H9 (cell line): ENCODE measurements around the gene CYTIP. TPM values are rescaled to one million over a fixed set of nuclear protein-coding genes. Genes with fewer than 3 reads are reported as not detected.

Experiments used
- DNase-seq: peaks from one replicate; pipeline ENCODE4 v3.0.0-alpha.2; 2017
- H2AFZ ChIP-seq: one replicate; pipeline ENCODE4 v1.6.1; 2013; ENCODE audit warnings: mild to moderate bottlenecking, low read length, control low read depth, moderate library complexity
- H2AK5ac ChIP-seq: 2 replicates; pipeline ENCODE4 v1.6.1; 2013; ENCODE audit warnings: low read length, control low read depth, mixed read lengths; ENCODE audit not compliant: insufficient read length
- H2BK120ac ChIP-seq: one replicate; pipeline ENCODE4 v1.6.1; 2013; ENCODE audit warnings: low read depth, mild to moderate bottlenecking, low read length, control low read depth, inconsistent platforms; ENCODE audit not compliant: poor library complexity, severe bottlenecking
- H2BK12ac ChIP-seq: 2 replicates; pipeline ENCODE4 v1.6.1; 2013; ENCODE audit warnings: low read length, control low read depth, mixed read lengths, low read depth; ENCODE audit not compliant: insufficient read length
- H2BK15ac ChIP-seq: 2 replicates; pipeline ENCODE4 v1.6.1; 2013; ENCODE audit warnings: low read depth, low read length, control low read depth
- H2BK20ac ChIP-seq: one replicate; pipeline ENCODE4 v1.6.1; 2013; ENCODE audit warnings: low read depth, mild to moderate bottlenecking, low read length, control low read depth, inconsistent platforms; ENCODE audit not compliant: poor library complexity, severe bottlenecking
- H2BK5ac ChIP-seq: 2 replicates; pipeline ENCODE4 v1.6.1; 2013; ENCODE audit warnings: low read length, control low read depth, mixed read lengths; ENCODE audit not compliant: insufficient read length
- H3K14ac ChIP-seq: 2 replicates; pipeline ENCODE4 v1.6.1; 2013; ENCODE audit warnings: low read length, control low read depth; ENCODE audit not compliant: insufficient read depth
- H3K18ac ChIP-seq: 2 replicates; pipeline ENCODE4 v1.6.1; 2013; ENCODE audit warnings: low read depth, mild to moderate bottlenecking, mixed read lengths, low read length, control low read depth; ENCODE audit not compliant: insufficient read length
- H3K23ac ChIP-seq: 2 replicates; pipeline ENCODE4 v1.6.1; 2013; ENCODE audit warnings: low read length, control low read depth, mixed read lengths, low read depth; ENCODE audit not compliant: insufficient read length
- H3K23me2 ChIP-seq: 2 replicates; pipeline ENCODE4 v1.6.1; 2013; ENCODE audit warnings: low read depth, mild to moderate bottlenecking, mixed read lengths, low read length, control low read depth; ENCODE audit not compliant: insufficient read length, poor library complexity, severe bottlenecking
- H3K27ac ChIP-seq: 2 replicates; pipeline ENCODE4 v1.5.1; 2013; ENCODE audit warnings: low read length, control low read depth, mixed read lengths, low read depth; ENCODE audit not compliant: insufficient read length
- H3K27me3 ChIP-seq: 2 replicates; pipeline ENCODE4 v1.6.1; 2013; ENCODE audit warnings: low read length, control low read depth, inconsistent platforms; ENCODE audit not compliant: insufficient read depth
- H3K4ac ChIP-seq: 2 replicates; pipeline ENCODE4 v1.6.1; 2013; ENCODE audit warnings: low read depth, mild to moderate bottlenecking, control low read depth, inconsistent platforms, low read length, moderate library complexity
- H3K4me1 ChIP-seq: 2 replicates; pipeline ENCODE4 v1.6.1; 2013; ENCODE audit warnings: low read length, control low read depth, inconsistent platforms; ENCODE audit not compliant: insufficient read depth
- H3K4me2 ChIP-seq: 2 replicates; pipeline ENCODE4 v1.6.1; 2013; ENCODE audit warnings: low read length, control low read depth, mixed read lengths; ENCODE audit not compliant: insufficient read length, insufficient read depth
- H3K56ac ChIP-seq: 2 replicates; pipeline ENCODE4 v1.6.1; 2013; ENCODE audit warnings: low read depth, mild to moderate bottlenecking, mixed read lengths, low read length, control low read depth; ENCODE audit not compliant: insufficient read length
- H3K79me1 ChIP-seq: 2 replicates; pipeline ENCODE4 v1.6.1; 2013; ENCODE audit warnings: low read depth, mild to moderate bottlenecking, moderate library complexity, low read length, control low read depth, inconsistent platforms; ENCODE audit not compliant: insufficient read depth, poor library complexity, severe bottlenecking
- H3K79me2 ChIP-seq: 2 replicates; pipeline ENCODE4 v1.6.1; 2013; ENCODE audit warnings: low read length, control low read depth, inconsistent platforms; ENCODE audit not compliant: insufficient read depth
- H3K9ac ChIP-seq: 2 replicates; pipeline ENCODE4 v1.6.1; 2013; ENCODE audit warnings: low read length, control low read depth, mixed read lengths; ENCODE audit not compliant: insufficient read length; ENCODE audit errors: extremely low read depth
- H3K9me3 ChIP-seq: one replicate; pipeline ENCODE4 v1.6.1; 2013; ENCODE audit warnings: low read depth, low read length, inconsistent platforms; ENCODE audit not compliant: control insufficient read depth
- H3T11ph ChIP-seq: one replicate; pipeline ENCODE4 v1.6.1; 2013; ENCODE audit warnings: mild to moderate bottlenecking, low read length, control low read depth, inconsistent platforms
- H4K20me1 ChIP-seq: one replicate; pipeline ENCODE4 v1.6.1; 2013; ENCODE audit not compliant: control insufficient read depth, insufficient read length, insufficient read depth
- H4K5ac ChIP-seq: 2 replicates; pipeline ENCODE4 v1.6.1; 2013; ENCODE audit warnings: low read depth, mild to moderate bottlenecking, mixed read lengths, low read length, control low read depth; ENCODE audit not compliant: insufficient read length
- H4K8ac ChIP-seq: replicated peaks from 2 replicates; pipeline ENCODE4 v1.6.1; 2013; ENCODE audit warnings: low read length, control low read depth, mixed read lengths, low read depth; ENCODE audit not compliant: insufficient read length
- H4K91ac ChIP-seq: 2 replicates; pipeline ENCODE4 v1.6.1; 2013; ENCODE audit warnings: low read depth, mild to moderate bottlenecking, moderate library complexity, mixed read lengths, low read length, control low read depth; ENCODE audit not compliant: insufficient read length
- H3K27ac Mint-ChIP-seq, 3 experiments: 2 replicates in 2 of 3; 3 replicates in 1 of 3; pipeline ENCODE4 v1.8.0; 2020 to 2021; ENCODE audit warnings: mixed read lengths in 3 of 3, mild to moderate bottlenecking in 1 of 3, moderate library complexity in 1 of 3
- H3K27me3 Mint-ChIP-seq: 2 replicates; pipeline ENCODE4 v1.8.0; 2021; ENCODE audit warnings: low read depth, mild to moderate bottlenecking, moderate library complexity, mixed read lengths
- H3K36me3 Mint-ChIP-seq, 3 experiments: 2 replicates in 2 of 3; 3 replicates in 1 of 3; pipeline ENCODE4 v1.8.0; 2020 to 2021; ENCODE audit warnings: low read depth in 3 of 3, mixed read lengths in 3 of 3; ENCODE audit not compliant: insufficient read depth in 1 of 3
- H3K4me1 Mint-ChIP-seq, 2 experiments: 2 replicates each; pipeline ENCODE4 v1.8.0; 2020; ENCODE audit warnings: mixed read lengths in 2 of 2
- H3K4me3 Mint-ChIP-seq, 2 experiments: 2 replicates in 1 of 2; 3 replicates in 1 of 2; pipeline ENCODE4 v1.8.0; 2020 to 2021; ENCODE audit warnings: mild to moderate bottlenecking in 2 of 2, mixed read lengths in 2 of 2, moderate library complexity in 1 of 2
- H3K9me3 Mint-ChIP-seq, 2 experiments: 2 replicates in 1 of 2; 3 replicates in 1 of 2; pipeline ENCODE4 v1.8.0; 2020; ENCODE audit warnings: mild to moderate bottlenecking in 2 of 2, mixed read lengths in 2 of 2, moderate library complexity in 1 of 2
- CTCF ChIP-seq: fragments of 200-600 bp; sonication (generic); conservative IDR thresholded peaks from 3 replicates; pipeline ENCODE4 v1.8.0; 2021; ENCODE audit warnings: antibody characterized with exemption, mild to moderate bottlenecking
- WGBS: extraction: QIAGEN DNeasy Blood & Tissue Kit; methylation state at CpG from one replicate; pipeline ENCODE4 v1.1.7; 2013; ENCODE audit warnings: missing lambda C conversion rate, low lambda C conversion rate, mixed read lengths; ENCODE audit not compliant: insufficient read length; ENCODE audit errors: extremely low coverage; 5-methylcytosine and 5-hydroxymethylcytosine counted together
- total RNA-seq: library from RNA; stranded (reverse); gene quantifications from 2 replicates; pipeline ENCODE4 v1.2.1, GENCODE V29; 2021

Gene CYTIP
- total RNA-seq, 1 experiment from 2014 or later: 0.28 TPM

GRCh38 chr2:157487271-157487610, 43.4 kb upstream of the CYTIP start:
- Histone ChIP-seq H3K9ac (no peak overlapping the region), H3K4ac (no peak overlapping the region), H3K18ac (no peak overlapping the region), H4K20me1 (no peaks in the 10 kb centered on the region), H2BK15ac (no peak overlapping the region), H3K9me3 (no peaks in the 10 kb centered on the region), H2BK5ac (no peak overlapping the region), H3K56ac (no peak overlapping the region), H2AK5ac (no peak overlapping the region), H3T11ph (no peak overlapping the region), H3K23me2 (no peaks in the 10 kb centered on the region), H4K91ac (no peak overlapping the region), H4K5ac (no peak overlapping the region), H2AFZ (no peak overlapping the region), H2BK20ac (no peak overlapping the region), H2BK12ac (no peak overlapping the region), H3K79me2 (no peaks in the 10 kb centered on the region), H3K27ac (no peak overlapping the region), H3K27me3 (no peaks in the 10 kb centered on the region), H3K4me2 (no peak overlapping the region), H2BK120ac (no peak overlapping the region), H3K14ac (no peak overlapping the region), H3K79me1 (no peaks in the 10 kb centered on the region), H3K23ac (no peak overlapping the region), H4K8ac (no peak overlapping the region), H3K4me1 (no peaks in the 10 kb centered on the region)
- no CpG with 5 or more reads among the region's 1 CpG for whole genome bisulfite sequencing
- TF ChIP-seq CTCF: no peak
- Mint-ChIP-seq H3K36me3 (no peaks in the 10 kb centered on the region), H3K4me3 (no peak overlapping the region), H3K9me3 (no peaks in the 10 kb centered on the region), H3K4me1 (peaks cover 4% of the 10 kb centered on the region in 2 experiments; a peak in 2 of 4 replicates), H3K27ac (no peak overlapping the region), H3K27me3 (no peaks in the 10 kb centered on the region)
- DNase-seq: no peak
